Measurements from ENCODE around the gene AHSG. TPM values are rescaled to one million over a fixed set of nuclear protein-coding genes. Genes with fewer than 3 reads are reported as not detected.

The AHSG gene
- total and polyA plus RNA-seq, 2 donors (not counting 1 experiment from before 2014, with no cell fraction given) = not detected

- ATAC-seq (ENCODE audit: low read depth) = no peak
- no peak overlapping the region for H3K27ac Mint-ChIP-seq
- H3K27me3 Mint-ChIP-seq = peaks cover 10% of the 10 kb centered on the region
- Histone ChIP-seq H3K4me3 (ENCODE audit: control extremely low read depth in 1 of 5, extremely low read depth in 1 of 5, insufficient read depth in 1 of 5, low read depth in 2 of 5, low read length in 4 of 5) (no peak overlapping the region), H2AFZ (ENCODE audit: insufficient read depth, low read depth, low read length, poor library complexity, severe bottlenecking) (no peak overlapping the region), H3K27me3 (replicated peaks in 1 of 4; ENCODE audit: control extremely low read depth in 1 of 4, control insufficient read depth in 3 of 4, insufficient read depth in 4 of 4, low read length in 3 of 4) (no peaks in the 10 kb centered on the region), H3K36me3 (replicated peaks in 1 of 2; ENCODE audit: control extremely low read depth in 1 of 2, control insufficient read depth in 1 of 2, extremely low read depth in 1 of 2, insufficient read depth in 2 of 2, low read length in 1 of 2) (no peaks in the 10 kb centered on the region), H3K9me3 (ENCODE audit: control extremely low read depth in 1 of 3, control insufficient read depth in 2 of 3, insufficient read depth in 1 of 3, low read length in 2 of 3) (no peaks in the 10 kb centered on the region), H3K79me2 (ENCODE audit: control insufficient read depth, insufficient read depth, low read length) (no peaks in the 10 kb centered on the region), H3K27ac (ENCODE audit: low read length in 2 of 2) (no peak overlapping the region), H4K20me1 (ENCODE audit: control insufficient read depth, insufficient read depth, low read length, poor library complexity, severe bottlenecking) (no peaks in the 10 kb centered on the region), H3K4me2 (replicated peaks; ENCODE audit: low read depth, low read length, poor library complexity, severe bottlenecking) (no peak overlapping the region), H3K4me1 (ENCODE audit: control insufficient read depth in 2 of 2, insufficient read depth in 2 of 2, low read length in 2 of 2) (no peaks in the 10 kb centered on the region), H3K9ac (ENCODE audit: low read length) (no peak overlapping the region)
- intact Hi-C loops (cut with micrococcal nuclease) = no loop called here
- no peak for DNase-seq
- TF ChIP-seq EZH2 (IDR thresholded peaks at IDR 0.05; ENCODE audit: borderline replicate concordance, insufficient read depth, low read depth, low read length, poor library complexity, severe bottlenecking) (no peak), CTCF (IDR thresholded peaks at IDR 0.05) (no peak)
- no peaks in the 10 kb centered on the region for H3K9me3 Mint-ChIP-seq (ENCODE audit: insufficient read depth)
- ChIA-PET CTCF (interaction anchor here (1.5 kb wide), 1 partner anchor 29 kb away, joined by 6 read pairs; no protein-coding TSS in a partner anchor), POLR2A (no interaction called here)
- H3K4me1 Mint-ChIP-seq = peaks cover 3% of the 10 kb centered on the region
- WGBS (ENCODE audit: insufficient coverage) = 94% methylated on average over 2 of the region's 4 CpGs
- H3K4me3 Mint-ChIP-seq = no peak overlapping the region
These were observed 33.2 kb downstream of the AHSG start for GRCh38 chr3:186646106-186646505.

GRCh38 chr3:186646841-186647240 is 34.0 kb downstream of the AHSG start:
- Histone ChIP-seq H4K20me1 (ENCODE audit: control insufficient read depth, insufficient read depth, low read length, poor library complexity, severe bottlenecking) (no peaks in the 10 kb centered on the region), H2AFZ (ENCODE audit: insufficient read depth, low read depth, low read length, poor library complexity, severe bottlenecking) (no peak overlapping the region), H3K4me2 (replicated peaks; ENCODE audit: low read depth, low read length, poor library complexity, severe bottlenecking) (no peak overlapping the region), H3K36me3 (replicated peaks in 1 of 2; ENCODE audit: control extremely low read depth in 1 of 2, control insufficient read depth in 1 of 2, extremely low read depth in 1 of 2, insufficient read depth in 2 of 2, low read length in 1 of 2) (no peaks in the 10 kb centered on the region), H3K9ac (ENCODE audit: low read length) (no peak overlapping the region), H3K4me1 (ENCODE audit: control insufficient read depth in 2 of 2, insufficient read depth in 2 of 2, low read length in 2 of 2) (peaks cover 4 to 6% of the 10 kb centered on the region in 2 donors), H3K9me3 (ENCODE audit: control extremely low read depth in 1 of 3, control insufficient read depth in 2 of 3, insufficient read depth in 1 of 3, low read length in 2 of 3) (no peaks in the 10 kb centered on the region), H3K79me2 (ENCODE audit: control insufficient read depth, insufficient read depth, low read length) (no peaks in the 10 kb centered on the region), H3K27me3 (replicated peaks in 1 of 4; ENCODE audit: control extremely low read depth in 1 of 4, control insufficient read depth in 3 of 4, insufficient read depth in 4 of 4, low read length in 3 of 4) (no peaks in the 10 kb centered on the region), H3K27ac (ENCODE audit: low read length in 2 of 2) (no peak overlapping the region), H3K4me3 (ENCODE audit: control extremely low read depth in 1 of 5, extremely low read depth in 1 of 5, insufficient read depth in 1 of 5, low read depth in 2 of 5, low read length in 4 of 5) (no peak overlapping the region)
- no peak for ATAC-seq (ENCODE audit: low read depth)
- intact Hi-C loops (cut with micrococcal nuclease) = no loop called here
- WGBS (ENCODE audit: insufficient coverage) = no CpG with 5 or more reads among the region's 1 CpG
- H3K27ac Mint-ChIP-seq = no peak overlapping the region
- peaks cover 10% of the 10 kb centered on the region for H3K27me3 Mint-ChIP-seq
- H3K9me3 Mint-ChIP-seq (ENCODE audit: insufficient read depth) = no peaks in the 10 kb centered on the region
- no peak overlapping the region for H3K4me3 Mint-ChIP-seq
- no peak for DNase-seq
- TF ChIP-seq EZH2 (IDR thresholded peaks at IDR 0.05; ENCODE audit: borderline replicate concordance, insufficient read depth, low read depth, low read length, poor library complexity, severe bottlenecking) (no peak), CTCF (IDR thresholded peaks at IDR 0.05) (no peak)
- peaks cover 5% of the 10 kb centered on the region for H3K4me1 Mint-ChIP-seq
- ChIA-PET CTCF (interaction anchor here (1.5 kb wide), 1 partner anchor 30 kb away, joined by 6 read pairs; no protein-coding TSS in a partner anchor), POLR2A (no interaction called here)

All from B cell (primary cell).